SIG-M5 treated with dmso at 0.1 percent for 504 hours (cell line): ENCODE results near the gene ITCH.
"Not testable (repeated sequence)": the region's sequence is repeated elsewhere in the genome, so short reads cannot be mapped to it uniquely, and the experiment has no call there.

Experiments used
- DNase-seq: peaks from one replicate; lab custom pipeline; 2025; ENCODE audit not compliant: unreplicated experiment; lab: John Stamatoyannopoulos, UW

ITCH gene

GRCh38 chr20:34343458-34344211 lies 19.4 kb upstream of the ITCH start:
- no peak for DNase-seq

DNA sequence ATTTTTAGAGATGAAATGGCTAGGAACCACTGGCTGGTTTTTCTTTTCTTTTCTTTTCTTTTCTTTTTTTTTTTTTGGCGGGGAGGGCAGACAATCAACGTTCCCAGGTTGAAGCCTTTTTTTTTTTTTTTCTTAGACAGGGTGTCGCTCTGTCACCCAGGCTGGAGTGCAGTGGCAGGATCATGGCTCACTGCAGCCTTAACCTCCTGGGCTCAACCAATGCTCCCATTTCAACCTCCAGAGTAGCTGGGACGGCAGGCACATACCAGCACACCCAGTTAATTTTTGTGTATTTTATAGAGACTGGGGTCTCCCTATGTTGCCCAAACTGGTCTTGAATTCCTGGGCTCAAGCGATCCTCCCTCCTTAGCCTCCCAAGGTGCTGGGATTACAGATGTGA lies 18.8 kb upstream of the ITCH start:
- no peak for DNase-seq

GRCh38 chr20:34345402-34345736 lies 17.7 kb upstream of the ITCH start:
- DNase-seq, result no peak

- not testable (repeated sequence) for DNase-seq
Measured at GRCh38 chr20:34345839-34346532, 17.1 kb upstream of the ITCH start.

GRCh38 chr20:34346533-34346865 lies 16.6 kb upstream of the ITCH start:
- not testable (repeated sequence) for DNase-seq

GRCh38 chr20:34347571-34347970 lies 15.5 kb upstream of the ITCH start:
- no peak for DNase-seq

GRCh38 chr20:34350095-34350494 lies 13.0 kb upstream of the ITCH start:
- DNase-seq, result peak; percentile 70

DNA sequence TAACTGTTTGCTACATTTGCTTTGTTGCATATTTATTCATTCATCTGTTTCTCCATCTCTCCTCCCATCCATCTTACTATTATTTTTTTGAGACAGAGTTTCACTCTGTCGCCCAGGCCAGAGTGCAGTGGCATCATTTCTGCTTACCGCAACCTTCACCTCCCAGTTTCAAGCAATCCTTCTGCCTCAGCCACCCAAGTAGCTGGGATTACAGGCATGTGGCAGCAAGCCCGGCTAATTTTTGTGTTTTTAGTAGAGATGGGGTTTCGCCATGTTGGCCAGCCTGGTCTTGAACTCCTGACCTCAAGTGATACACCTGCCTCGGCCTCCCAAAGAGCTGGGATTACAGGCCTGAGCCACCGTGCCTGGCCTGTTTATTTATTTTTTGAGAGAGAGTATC lies 9.6 kb upstream of the ITCH start:
- not testable (repeated sequence) for DNase-seq

- DNase-seq, result no peak
Measured at GRCh38 chr20:34355427-34355826, 7.6 kb upstream of the ITCH start.

GRCh38 chr20:34359729-34360128 lies 3.3 kb upstream of the ITCH start:
- DNase-seq, result not testable (repeated sequence)

GRCh38 chr20:34362502-34363061 lies 491 bp upstream of the ITCH start:
- no peak for DNase-seq

DNA sequence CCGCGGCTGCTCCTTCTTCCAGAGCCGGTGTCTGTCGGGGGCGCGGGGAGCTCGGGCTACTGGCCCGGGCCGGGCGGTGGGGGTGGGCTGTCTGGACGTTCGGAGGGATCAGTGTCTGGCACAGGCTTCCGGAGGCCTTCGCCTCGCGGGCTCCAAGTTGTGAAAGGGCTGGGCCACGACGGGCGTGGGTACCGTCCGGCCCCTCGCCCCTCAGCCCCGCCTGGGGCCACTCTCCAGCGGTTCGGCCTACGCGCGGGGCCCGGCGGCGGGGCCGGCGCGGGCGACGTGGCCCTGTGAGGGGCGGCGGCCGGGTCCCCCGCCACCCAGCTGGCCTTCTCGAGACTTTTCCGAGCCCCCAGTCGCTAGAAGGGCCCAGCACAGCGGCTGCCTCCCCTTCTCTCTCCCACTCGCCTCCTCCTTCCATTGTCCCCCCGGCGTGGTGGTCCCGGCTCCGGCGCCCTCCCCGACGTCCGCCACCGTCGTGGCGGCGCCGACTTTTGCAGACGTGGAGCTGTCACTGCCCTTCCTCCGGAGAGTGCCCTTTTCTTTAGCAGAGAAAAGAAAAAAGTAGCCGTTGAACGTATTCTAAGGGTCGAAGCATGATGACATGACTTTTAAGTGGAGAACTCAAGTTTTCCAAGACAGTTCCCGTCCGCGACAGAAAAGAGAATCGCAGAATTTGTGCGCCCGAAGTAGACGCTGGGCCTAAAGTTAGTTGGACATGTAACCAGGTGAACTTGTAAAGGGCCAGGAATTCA lies 571 bp downstream of the ITCH start:
- peak; percentile 32 for DNase-seq

DNA sequence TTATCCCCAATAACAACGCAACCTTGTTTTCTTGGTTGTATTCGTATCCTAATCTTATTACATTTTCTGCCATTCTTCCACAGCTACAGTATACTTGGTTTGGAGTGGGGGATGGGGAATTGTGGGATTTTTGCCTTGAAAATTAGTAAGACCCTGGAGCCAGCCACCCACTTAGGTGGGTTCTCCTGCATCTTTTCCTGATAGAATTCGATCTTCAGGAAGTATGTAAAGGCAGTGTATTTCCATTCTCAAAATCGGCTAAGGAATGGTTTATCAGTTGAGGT lies 1.1 kb downstream of the ITCH start:
- no peak for DNase-seq

DNA sequence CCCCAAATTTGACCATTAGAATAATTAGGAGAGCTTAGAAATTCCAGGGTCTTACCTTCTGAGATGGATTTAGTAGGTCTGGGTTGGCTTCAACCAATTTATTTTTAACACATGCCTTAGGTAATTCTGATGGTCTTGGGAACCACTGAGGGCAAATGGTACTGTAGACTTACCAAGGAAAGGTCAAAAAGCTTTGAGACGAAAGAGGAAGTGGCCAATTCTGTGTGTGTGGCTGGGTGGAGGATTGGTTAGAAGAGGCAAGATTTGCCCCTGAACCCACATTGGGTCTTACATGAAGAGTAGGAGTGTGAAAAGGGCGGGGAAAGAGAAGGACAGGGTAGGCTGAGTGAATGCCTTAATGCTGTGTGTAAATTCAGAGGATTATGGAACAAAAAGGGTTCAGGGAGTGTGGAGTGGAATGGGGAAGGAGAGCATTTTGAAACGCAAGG lies 2.7 kb downstream of the ITCH start:
- peak; percentile 91 for DNase-seq

DNA sequence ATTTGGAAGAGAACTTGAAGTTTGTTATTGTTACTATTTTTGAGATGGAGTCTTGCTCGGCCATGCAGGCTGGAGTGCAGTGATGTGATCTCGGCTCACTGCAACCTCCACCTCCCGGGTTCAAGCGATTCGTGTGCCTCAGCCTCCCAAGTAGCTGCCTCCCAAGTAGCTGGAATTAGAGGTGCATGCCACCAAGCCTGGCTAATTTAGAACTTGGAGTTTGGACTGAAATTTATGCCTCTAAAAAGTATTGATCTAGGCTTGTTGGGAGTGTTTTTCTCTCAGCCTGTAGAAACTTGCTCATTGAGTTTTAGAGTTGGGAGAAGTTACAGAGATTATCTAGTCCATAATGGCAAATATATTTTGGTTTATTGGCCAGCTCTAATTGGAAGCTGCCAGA lies 4.1 kb downstream of the ITCH start:
- no peak for DNase-seq

GRCh38 chr20:34367911-34368310 lies 4.8 kb downstream of the ITCH start:
- DNase-seq, result not testable (repeated sequence)

GRCh38 chr20:34368547-34368946 lies 5.5 kb downstream of the ITCH start:
- no peak for DNase-seq

DNA sequence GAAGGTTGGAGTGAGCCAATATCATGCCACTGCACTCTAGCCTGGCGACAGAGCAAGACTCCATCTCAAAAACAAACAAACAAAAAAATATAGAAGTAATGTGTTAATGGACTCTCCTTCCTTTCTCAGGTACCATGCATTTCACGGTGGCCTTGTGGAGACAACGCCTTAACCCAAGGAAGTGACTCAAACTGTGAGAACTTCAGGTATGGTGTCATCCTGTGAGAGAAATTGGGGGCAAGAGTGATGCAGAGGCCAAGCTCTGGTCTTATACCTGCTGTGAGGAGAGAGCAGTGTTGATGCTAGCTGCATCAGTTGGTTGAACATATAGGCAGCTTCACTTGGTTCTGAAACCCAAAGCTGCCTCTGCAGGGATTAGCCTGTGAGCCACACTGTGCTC lies 6.2 kb downstream of the ITCH start:
- no peak for DNase-seq

DNA sequence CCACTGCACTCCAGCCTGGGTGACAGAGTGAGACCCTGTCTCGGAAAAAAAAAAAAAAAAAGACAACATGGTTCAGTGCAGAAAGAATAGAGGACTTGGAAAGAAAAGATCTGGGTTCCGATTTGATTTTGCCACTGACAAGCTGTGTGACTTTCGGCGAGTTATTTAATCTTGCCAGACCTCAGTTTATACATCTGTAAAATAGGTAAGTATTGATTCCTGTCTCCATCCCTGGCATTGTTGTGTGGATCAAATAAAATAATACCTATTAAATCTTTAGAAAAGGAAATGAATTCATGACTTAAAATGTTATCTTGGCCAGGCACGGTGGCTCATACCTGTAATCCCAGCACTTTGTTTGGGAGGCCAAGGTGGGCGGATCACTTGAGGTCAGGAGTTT lies 7.0 kb downstream of the ITCH start:
- no peak for DNase-seq

DNA sequence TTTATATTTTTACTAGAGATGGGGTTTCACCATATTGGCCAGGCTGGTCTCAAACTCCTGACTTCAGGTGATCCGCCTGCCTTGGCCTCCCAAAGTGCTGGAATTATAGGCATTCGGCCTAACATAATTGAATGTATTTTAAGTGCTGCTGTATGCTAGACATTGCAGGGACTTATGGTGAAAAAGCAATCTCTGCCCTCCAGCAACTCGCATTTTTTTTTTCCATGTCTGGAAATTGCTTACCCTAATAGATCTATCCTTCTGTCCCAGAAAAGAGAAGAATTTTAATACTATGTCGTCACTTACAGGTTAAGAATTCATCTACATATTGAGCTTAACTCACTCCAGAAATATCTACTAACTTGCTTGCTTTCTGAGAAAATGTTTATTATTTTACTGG lies 10.4 kb downstream of the ITCH start:
- DNase-seq, result no peak

- no peak for DNase-seq
Measured at GRCh38 chr20:34374209-34374760, 11.2 kb downstream of the ITCH start.

DNA sequence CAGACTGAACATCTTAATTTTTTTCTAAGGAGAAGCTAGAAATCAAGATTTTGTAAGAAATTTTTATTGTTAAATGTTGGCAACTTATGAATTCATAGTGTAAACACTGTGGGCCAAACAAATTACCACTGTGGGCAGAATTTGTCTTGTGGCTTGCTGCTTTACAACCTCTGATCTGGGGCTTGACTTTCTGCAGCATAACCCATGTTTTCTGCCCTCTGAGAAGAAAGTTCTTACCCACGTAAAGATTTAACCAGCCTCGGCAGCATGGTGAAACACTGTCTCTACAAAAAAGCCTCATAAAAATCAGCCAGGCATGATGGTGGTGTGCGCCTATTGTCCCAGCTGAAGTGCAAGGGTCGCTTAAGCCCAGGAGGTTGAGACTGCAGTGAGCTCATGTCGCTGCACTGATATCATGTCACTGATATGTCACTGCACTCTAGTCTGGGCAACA lies 12.9 kb downstream of the ITCH start:
- no peak for DNase-seq
